ENCODE data around the gene ALK. TPM values are rescaled to one million over a fixed set of nuclear protein-coding genes. Genes with fewer than 3 reads are reported as not detected.

ALK gene
- total and polyA plus RNA-seq, 2 experiments from 2014 or later, result 0.35 TPM; not detected in 1

DNA sequence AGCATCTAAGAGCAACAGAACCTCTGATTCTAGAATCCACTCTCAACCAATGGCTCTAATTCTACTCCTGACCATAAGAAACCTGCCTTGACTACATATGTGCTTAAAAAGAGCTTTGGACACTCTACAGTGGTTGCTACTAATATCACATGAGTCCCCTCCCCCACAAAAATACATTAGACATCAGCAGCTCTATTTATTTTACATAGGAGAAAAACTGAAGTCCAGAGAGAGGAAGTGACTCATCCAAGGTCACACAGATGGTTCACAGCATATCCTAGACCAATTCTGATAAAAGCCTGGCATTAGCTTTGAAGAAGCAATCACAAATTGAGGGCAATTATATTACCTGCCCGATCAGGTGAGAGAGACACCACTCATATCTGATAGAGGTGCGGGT lies 49.8 kb downstream of the ALK start:
- Mint-ChIP-seq H3K27me3 (ENCODE audit: insufficient read depth, low read depth, poor library complexity) (no peaks in the 10 kb centered on the region), H3K36me3 (ENCODE audit: low read depth) (no peaks in the 10 kb centered on the region), H3K9me3 (no peaks in the 10 kb centered on the region; the same call in 2 of the 3 replicates), H3K4me1 (peaks cover 2% of the 10 kb centered on the region; the same call in 1 of the 3 replicates), H3K27ac (no peak overlapping the region), H3K4me3 (no peak overlapping the region)
- Histone ChIP-seq H3K4me1 (ENCODE audit: insufficient read depth) (no peaks in the 10 kb centered on the region), H3K4me3 (no peak overlapping the region), H3K36me3 (ENCODE audit: insufficient read depth) (no peaks in the 10 kb centered on the region), H4K20me1 (replicated peaks; ENCODE audit: insufficient read depth) (no peaks in the 10 kb centered on the region), H3K79me2 (replicated peaks; ENCODE audit: insufficient read depth) (no peaks in the 10 kb centered on the region), H2AFZ (no peak overlapping the region), H3K27ac (ENCODE audit: low read depth) (no peak overlapping the region), H3K4me2 (no peak overlapping the region), H3K27me3 (ENCODE audit: insufficient read depth) (no peaks in the 10 kb centered on the region), H3K9me2 (ENCODE audit: insufficient read depth) (peaks cover 11% of the 10 kb centered on the region; the same call in 1 of the 2 replicates), H3F3A (replicated peaks; ENCODE audit: low read depth) (no peaks in the 10 kb centered on the region)
- no peak for ATAC-seq
- no peak for DNase-seq (ENCODE audit: low spot score)
- TF ChIP-seq JUNB (IDR thresholded peaks at IDR 0.05; ENCODE audit: unreplicated experiment) (no peak), EZH2 (IDR thresholded peaks at IDR 0.05; ENCODE audit: low read depth, unreplicated experiment) (no peak)
- TF ChIP-seq, protein P1, sequence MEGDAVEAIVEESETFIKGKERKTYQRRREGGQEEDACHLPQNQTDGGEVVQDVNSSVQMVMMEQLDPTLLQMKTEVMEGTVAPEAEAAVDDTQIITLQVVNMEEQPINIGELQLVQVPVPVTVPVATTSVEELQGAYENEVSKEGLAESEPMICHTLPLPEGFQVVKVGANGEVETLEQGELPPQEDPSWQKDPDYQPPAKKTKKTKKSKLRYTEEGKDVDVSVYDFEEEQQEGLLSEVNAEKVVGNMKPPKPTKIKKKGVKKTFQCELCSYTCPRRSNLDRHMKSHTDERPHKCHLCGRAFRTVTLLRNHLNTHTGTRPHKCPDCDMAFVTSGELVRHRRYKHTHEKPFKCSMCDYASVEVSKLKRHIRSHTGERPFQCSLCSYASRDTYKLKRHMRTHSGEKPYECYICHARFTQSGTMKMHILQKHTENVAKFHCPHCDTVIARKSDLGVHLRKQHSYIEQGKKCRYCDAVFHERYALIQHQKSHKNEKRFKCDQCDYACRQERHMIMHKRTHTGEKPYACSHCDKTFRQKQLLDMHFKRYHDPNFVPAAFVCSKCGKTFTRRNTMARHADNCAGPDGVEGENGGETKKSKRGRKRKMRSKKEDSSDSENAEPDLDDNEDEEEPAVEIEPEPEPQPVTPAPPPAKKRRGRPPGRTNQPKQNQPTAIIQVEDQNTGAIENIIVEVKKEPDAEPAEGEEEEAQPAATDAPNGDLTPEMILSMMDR (conservative IDR thresholded peaks at IDR 0.05; ENCODE audit: low read depth in 2 of 2), result no peak

DNA sequence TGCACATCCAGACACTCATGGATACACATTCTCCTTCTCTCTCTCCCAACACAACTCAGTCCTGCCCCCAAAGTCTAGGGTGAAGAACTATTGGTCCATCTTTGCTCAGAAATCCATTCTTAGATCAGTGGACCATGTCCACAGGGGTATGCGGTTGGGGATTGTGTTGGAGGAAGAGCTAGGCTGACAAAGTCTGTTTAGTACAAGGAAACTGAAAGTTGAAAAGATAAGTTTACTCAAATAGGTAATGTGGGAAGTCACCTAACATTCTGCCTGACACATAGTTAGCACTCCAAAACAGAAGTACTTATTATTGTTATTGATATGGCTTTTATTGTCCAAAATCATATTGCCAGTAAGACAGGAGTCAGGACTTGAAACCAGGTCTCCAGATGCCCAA lies 55.9 kb downstream of the ALK start:
- no peak overlapping the region for H2AFZ ChIP-seq
- Mint-ChIP-seq H3K27ac (no peak overlapping the region), H3K36me3 (ENCODE audit: low read depth) (no peaks in the 10 kb centered on the region), H3K4me1 (peaks cover 2% of the 10 kb centered on the region; the same call in 1 of the 3 replicates), H3K9me3 (no peaks in the 10 kb centered on the region; the same call in 2 of the 3 replicates), H3K4me3 (no peak overlapping the region), H3K27me3 (ENCODE audit: insufficient read depth, low read depth, poor library complexity) (no peaks in the 10 kb centered on the region)
- no peaks in the 10 kb centered on the region for H3K27me3 ChIP-seq (ENCODE audit: insufficient read depth)
- no peaks in the 10 kb centered on the region for H3K4me1 ChIP-seq (ENCODE audit: insufficient read depth)
- no peak overlapping the region for H3K4me3 ChIP-seq
- no peaks in the 10 kb centered on the region for H3K79me2 ChIP-seq (replicated peaks; ENCODE audit: insufficient read depth)
- no peaks in the 10 kb centered on the region for H4K20me1 ChIP-seq (replicated peaks; ENCODE audit: insufficient read depth)
- no peaks in the 10 kb centered on the region for H3K36me3 ChIP-seq (ENCODE audit: insufficient read depth)
- no peak overlapping the region for H3K27ac ChIP-seq (ENCODE audit: low read depth)
- no peaks in the 10 kb centered on the region for H3F3A ChIP-seq (replicated peaks; ENCODE audit: low read depth)
- H3K9me2 ChIP-seq (ENCODE audit: insufficient read depth), result peaks cover 10% of the 10 kb centered on the region; the same call in 1 of the 2 replicates
- no peak for DNase-seq (ENCODE audit: low spot score)
- ATAC-seq, result no peak
- no peak overlapping the region for H3K4me2 ChIP-seq
- TF ChIP-seq, protein P2, sequence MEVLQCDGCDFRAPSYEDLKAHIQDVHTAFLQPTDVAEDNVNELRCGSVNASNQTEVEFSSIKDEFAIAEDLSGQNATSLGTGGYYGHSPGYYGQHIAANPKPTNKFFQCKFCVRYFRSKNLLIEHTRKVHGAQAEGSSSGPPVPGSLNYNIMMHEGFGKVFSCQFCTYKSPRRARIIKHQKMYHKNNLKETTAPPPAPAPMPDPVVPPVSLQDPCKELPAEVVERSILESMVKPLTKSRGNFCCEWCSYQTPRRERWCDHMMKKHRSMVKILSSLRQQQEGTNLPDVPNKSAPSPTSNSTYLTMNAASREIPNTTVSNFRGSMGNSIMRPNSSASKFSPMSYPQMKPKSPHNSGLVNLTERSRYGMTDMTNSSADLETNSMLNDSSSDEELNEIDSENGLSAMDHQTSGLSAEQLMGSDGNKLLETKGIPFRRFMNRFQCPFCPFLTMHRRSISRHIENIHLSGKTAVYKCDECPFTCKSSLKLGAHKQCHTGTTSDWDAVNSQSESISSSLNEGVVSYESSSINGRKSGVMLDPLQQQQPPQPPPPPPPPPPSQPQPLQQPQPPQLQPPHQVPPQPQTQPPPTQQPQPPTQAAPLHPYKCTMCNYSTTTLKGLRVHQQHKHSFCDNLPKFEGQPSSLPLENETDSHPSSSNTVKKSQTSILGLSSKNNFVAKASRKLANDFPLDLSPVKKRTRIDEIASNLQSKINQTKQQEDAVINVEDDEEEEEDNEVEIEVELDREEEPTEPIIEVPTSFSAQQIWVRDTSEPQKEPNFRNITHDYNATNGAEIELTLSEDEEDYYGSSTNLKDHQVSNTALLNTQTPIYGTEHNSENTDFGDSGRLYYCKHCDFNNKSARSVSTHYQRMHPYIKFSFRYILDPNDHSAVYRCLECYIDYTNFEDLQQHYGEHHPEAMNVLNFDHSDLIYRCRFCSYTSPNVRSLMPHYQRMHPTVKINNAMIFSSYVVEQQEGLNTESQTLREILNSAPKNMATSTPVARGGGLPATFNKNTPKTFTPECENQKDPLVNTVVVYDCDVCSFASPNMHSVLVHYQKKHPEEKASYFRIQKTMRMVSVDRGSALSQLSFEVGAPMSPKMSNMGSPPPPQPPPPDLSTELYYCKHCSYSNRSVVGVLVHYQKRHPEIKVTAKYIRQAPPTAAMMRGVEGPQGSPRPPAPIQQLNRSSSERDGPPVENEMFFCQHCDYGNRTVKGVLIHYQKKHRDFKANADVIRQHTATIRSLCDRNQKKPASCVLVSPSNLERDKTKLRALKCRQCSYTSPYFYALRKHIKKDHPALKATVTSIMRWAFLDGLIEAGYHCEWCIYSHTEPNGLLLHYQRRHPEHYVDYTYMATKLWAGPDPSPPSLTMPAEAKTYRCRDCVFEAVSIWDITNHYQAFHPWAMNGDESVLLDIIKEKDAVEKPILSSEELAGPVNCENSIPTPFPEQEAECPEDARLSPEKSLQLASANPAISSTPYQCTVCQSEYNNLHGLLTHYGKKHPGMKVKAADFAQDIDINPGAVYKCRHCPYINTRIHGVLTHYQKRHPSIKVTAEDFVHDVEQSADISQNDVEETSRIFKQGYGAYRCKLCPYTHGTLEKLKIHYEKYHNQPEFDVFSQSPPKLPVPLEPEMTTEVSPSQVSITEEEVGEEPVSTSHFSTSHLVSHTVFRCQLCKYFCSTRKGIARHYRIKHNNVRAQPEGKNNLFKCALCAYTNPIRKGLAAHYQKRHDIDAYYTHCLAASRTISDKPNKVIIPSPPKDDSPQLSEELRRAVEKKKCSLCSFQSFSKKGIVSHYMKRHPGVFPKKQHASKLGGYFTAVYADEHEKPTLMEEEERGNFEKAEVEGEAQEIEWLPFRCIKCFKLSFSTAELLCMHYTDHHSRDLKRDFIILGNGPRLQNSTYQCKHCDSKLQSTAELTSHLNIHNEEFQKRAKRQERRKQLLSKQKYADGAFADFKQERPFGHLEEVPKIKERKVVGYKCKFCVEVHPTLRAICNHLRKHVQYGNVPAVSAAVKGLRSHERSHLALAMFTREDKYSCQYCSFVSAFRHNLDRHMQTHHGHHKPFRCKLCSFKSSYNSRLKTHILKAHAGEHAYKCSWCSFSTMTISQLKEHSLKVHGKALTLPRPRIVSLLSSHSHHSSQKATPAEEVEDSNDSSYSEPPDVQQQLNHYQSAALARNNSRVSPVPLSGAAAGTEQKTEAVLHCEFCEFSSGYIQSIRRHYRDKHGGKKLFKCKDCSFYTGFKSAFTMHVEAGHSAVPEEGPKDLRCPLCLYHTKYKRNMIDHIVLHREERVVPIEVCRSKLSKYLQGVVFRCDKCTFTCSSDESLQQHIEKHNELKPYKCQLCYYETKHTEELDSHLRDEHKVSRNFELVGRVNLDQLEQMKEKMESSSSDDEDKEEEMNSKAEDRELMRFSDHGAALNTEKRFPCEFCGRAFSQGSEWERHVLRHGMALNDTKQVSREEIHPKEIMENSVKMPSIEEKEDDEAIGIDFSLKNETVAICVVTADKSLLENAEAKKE (CRISPR knock-in tag; IDR thresholded peaks at IDR 0.05), result no peak
- no peak for TF ChIP-seq NANOG (IDR thresholded peaks at IDR 0.05; ENCODE audit: borderline replicate concordance)
- TF ChIP-seq STAT1 (IDR thresholded peaks at IDR 0.05; ENCODE audit: unreplicated experiment), result no peak
- TF ChIP-seq, protein P1 (conservative IDR thresholded peaks at IDR 0.05; ENCODE audit: low read depth in 2 of 2), result no peak
- no peak for TF ChIP-seq EZH2 (IDR thresholded peaks at IDR 0.05; ENCODE audit: low read depth, unreplicated experiment)
- TF ChIP-seq, protein P3, sequence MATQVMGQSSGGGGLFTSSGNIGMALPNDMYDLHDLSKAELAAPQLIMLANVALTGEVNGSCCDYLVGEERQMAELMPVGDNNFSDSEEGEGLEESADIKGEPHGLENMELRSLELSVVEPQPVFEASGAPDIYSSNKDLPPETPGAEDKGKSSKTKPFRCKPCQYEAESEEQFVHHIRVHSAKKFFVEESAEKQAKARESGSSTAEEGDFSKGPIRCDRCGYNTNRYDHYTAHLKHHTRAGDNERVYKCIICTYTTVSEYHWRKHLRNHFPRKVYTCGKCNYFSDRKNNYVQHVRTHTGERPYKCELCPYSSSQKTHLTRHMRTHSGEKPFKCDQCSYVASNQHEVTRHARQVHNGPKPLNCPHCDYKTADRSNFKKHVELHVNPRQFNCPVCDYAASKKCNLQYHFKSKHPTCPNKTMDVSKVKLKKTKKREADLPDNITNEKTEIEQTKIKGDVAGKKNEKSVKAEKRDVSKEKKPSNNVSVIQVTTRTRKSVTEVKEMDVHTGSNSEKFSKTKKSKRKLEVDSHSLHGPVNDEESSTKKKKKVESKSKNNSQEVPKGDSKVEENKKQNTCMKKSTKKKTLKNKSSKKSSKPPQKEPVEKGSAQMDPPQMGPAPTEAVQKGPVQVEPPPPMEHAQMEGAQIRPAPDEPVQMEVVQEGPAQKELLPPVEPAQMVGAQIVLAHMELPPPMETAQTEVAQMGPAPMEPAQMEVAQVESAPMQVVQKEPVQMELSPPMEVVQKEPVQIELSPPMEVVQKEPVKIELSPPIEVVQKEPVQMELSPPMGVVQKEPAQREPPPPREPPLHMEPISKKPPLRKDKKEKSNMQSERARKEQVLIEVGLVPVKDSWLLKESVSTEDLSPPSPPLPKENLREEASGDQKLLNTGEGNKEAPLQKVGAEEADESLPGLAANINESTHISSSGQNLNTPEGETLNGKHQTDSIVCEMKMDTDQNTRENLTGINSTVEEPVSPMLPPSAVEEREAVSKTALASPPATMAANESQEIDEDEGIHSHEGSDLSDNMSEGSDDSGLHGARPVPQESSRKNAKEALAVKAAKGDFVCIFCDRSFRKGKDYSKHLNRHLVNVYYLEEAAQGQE (IDR thresholded peaks at IDR 0.05; ENCODE audit: unreplicated experiment), result no peak
